ENCODE results near the gene FOXK2. TPM values are rescaled to one million over a fixed set of nuclear protein-coding genes. Genes with fewer than 3 reads are reported as not detected.

The FOXK2 gene
- total RNA-seq, 2 experiments from 2014 or later, result 59.4 to 67.2 TPM

DNA sequence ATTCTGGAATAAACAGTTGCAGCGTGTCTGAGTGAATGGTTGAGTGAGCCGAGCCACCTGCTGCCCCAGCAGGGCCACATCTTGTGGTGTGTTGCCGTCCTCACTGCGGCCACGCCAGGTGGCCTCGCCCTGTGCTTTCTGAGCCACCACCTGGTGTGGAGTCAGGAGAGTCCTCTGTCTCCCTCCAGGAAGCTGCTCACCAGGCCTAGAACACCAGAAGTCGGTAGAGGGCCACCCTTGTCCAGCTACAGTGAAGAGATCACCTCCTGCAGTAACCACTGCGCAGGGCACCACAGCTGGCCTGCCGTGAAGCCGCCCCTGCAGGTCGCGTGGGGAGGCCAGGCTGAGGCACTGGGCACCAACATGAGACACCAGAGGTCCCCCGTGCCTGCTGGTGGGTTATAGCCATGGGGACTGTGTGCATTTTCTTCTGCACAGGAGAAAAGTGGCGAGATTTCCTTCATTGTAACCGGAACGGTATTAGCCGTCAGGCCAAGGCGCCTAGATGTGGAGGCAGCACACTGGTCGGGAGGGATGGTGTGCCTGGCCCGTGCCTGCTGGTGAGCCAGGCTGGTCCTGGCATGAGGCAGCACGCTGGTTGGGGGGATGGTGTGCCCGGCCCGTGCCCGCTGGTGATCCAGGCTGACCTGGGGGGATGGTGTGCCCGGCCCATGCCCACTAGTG is 28.9 kb upstream of the FOXK2 start:
- no peaks in the 10 kb centered on the region for H3K9me3 Mint-ChIP-seq
- peaks cover 2% of the 10 kb centered on the region for H3K36me3 Mint-ChIP-seq
- DNase-seq, result no peak
- H3K4me3 Mint-ChIP-seq, result no peak overlapping the region
- peaks cover 10% of the 10 kb centered on the region for H3K27me3 Mint-ChIP-seq
- H3K4me1 Mint-ChIP-seq, result peaks cover 15% of the 10 kb centered on the region
- H3K27ac Mint-ChIP-seq, result no peak overlapping the region

DNA sequence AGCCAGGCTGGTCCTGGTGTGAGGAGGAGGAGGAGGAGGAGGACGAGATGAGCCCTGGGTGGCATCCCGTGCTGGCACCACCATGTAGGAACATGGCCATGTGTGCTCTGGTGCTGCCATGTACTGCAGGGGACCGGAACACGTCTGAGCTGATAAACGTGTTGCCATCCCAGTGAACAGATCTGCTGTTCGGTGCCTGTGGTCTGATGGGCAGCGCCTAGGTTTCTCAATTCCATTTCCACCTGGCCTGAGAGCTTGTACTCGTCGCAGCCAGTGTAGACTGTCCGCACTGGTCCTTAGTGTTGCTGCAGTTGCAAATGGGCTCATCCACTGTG is 28.4 kb upstream of the FOXK2 start:
- peaks cover 10% of the 10 kb centered on the region for H3K27me3 Mint-ChIP-seq
- H3K9me3 Mint-ChIP-seq, result no peaks in the 10 kb centered on the region
- H3K4me3 Mint-ChIP-seq, result no peak overlapping the region
- no peak overlapping the region for H3K27ac Mint-ChIP-seq
- peaks cover 13% of the 10 kb centered on the region for H3K4me1 Mint-ChIP-seq
- DNase-seq, result no peak
- peaks cover 2% of the 10 kb centered on the region for H3K36me3 Mint-ChIP-seq

DNA sequence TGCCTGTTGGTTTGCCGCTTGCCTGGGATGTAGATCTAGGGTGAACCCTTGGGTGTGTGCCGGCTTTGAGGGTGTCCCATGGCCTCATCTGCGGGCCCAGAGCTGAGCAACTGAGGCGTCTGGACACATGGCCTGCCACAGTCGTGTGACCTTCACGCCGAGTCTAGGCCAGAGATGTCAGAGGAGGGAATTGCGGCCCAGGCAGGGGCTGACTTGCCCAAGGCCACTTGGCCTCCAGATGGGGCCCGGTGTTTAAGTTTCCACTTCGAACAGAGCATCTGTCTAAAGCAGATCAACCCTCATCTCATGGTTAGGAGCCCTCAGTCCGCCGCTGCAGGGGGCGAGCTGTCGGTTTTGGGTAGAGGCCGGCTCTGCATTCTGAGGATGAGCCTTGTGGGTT is 28.0 kb upstream of the FOXK2 start:
- H3K27ac Mint-ChIP-seq, result no peak overlapping the region
- H3K4me3 Mint-ChIP-seq, result no peak overlapping the region
- peaks cover 10% of the 10 kb centered on the region for H3K27me3 Mint-ChIP-seq
- H3K9me3 Mint-ChIP-seq, result no peaks in the 10 kb centered on the region
- H3K4me1 Mint-ChIP-seq, result peaks cover 13% of the 10 kb centered on the region
- DNase-seq, result no peak
- H3K36me3 Mint-ChIP-seq, result no peaks in the 10 kb centered on the region

GRCh38 chr17:82492643-82493225 is 26.8 kb upstream of the FOXK2 start:
- no peak overlapping the region for H3K4me3 Mint-ChIP-seq
- H3K4me1 Mint-ChIP-seq, result peaks cover 15% of the 10 kb centered on the region
- H3K27me3 Mint-ChIP-seq, result peaks cover 10% of the 10 kb centered on the region
- no peaks in the 10 kb centered on the region for H3K36me3 Mint-ChIP-seq
- DNase-seq, result no peak
- H3K9me3 Mint-ChIP-seq, result no peaks in the 10 kb centered on the region
- no peak overlapping the region for H3K27ac Mint-ChIP-seq

DNA sequence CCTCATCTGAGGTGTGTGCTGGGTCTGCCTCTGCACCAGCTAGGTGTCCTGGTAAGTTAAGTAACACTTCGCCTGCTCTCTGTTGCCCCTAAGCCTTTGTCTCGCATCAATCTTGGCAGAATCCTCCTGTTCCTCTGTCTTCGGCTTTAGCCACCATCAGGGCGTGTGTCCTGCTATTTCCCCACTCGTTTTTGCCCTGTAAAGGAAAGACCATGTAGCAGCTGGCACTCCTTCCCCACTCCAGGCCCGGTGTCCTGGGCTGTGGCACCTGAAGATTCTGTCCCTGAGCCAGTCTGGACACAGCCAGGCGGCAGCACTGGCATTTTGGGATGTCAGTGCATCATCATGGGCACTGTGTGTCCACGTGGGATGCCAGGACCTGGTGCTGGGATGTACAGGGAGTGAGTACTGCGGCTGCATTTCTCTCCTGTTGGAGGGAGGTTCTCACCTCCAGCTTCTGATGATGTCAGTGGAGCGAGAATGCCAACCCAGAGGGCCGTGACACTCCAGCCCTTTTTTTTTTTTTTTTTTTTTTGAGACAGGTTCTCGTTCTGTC is 26.2 kb upstream of the FOXK2 start:
- Mint-ChIP-seq H3K36me3 (no peaks in the 10 kb centered on the region), H3K4me3 (no peak overlapping the region), H3K4me1 (peaks cover 19% of the 10 kb centered on the region), H3K27ac (no peak overlapping the region), H3K27me3 (peaks cover 10% of the 10 kb centered on the region), H3K9me3 (no peaks in the 10 kb centered on the region)
- DNase-seq, result no peak

- peak overlapping the region; percentile 77 for H3K4me3 Mint-ChIP-seq
- DNase-seq, result peak; percentile 89
- peak overlapping the region; percentile 91 for H3K27ac Mint-ChIP-seq
Measured at GRCh38 chr17:82494236-82495055, 25.1 kb upstream of the FOXK2 start.

DNA sequence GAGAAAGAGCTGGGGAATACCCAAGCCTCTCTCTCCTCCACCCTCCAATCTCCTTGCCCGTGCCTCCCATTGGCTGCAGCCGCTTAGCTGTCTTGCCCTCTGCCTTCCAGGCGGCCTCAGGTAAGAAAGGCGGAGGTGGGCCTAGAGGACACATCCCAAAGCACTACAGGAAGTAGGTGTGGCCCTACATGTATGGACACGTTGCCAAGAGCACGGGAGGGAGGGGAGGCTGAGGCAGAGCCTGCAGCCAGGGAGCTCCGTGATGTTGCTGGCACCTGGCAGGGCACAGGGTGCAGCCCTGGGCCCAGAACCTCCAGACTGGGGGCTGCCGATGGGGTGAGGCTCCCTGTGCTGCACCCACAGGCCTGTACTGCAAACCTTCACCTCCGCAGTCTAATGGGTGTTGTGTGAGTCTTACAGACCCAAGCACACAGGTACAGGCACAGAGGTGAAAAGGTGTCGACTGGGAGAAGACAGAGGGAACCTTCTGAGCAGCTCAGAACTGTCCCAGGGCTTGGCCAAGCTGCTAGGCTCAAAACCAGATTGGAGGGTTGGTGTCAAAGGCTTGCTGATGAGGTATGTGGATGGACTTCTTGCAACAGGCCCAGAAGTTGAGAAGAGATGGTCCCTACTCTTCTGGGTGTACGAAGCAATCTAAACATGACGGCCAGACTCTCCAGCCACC is 23.5 kb upstream of the FOXK2 start:
- Mint-ChIP-seq H3K27me3 (peaks cover 10% of the 10 kb centered on the region), H3K9me3 (no peaks in the 10 kb centered on the region), H3K4me1 (peaks cover 23% of the 10 kb centered on the region), H3K36me3 (no peaks in the 10 kb centered on the region), H3K27ac (no peak overlapping the region), H3K4me3 (peak overlapping the region; percentile 43)
- DNase-seq, result no peak

More at GRCh38 chr17:82494236-82495055, 25.1 kb upstream of the FOXK2 start:
- Mint-ChIP-seq H3K27me3 (peaks cover 10% of the 10 kb centered on the region), H3K9me3 (no peaks in the 10 kb centered on the region), H3K36me3 (no peaks in the 10 kb centered on the region), H3K4me1 (peaks cover 23% of the 10 kb centered on the region)

DNA sequence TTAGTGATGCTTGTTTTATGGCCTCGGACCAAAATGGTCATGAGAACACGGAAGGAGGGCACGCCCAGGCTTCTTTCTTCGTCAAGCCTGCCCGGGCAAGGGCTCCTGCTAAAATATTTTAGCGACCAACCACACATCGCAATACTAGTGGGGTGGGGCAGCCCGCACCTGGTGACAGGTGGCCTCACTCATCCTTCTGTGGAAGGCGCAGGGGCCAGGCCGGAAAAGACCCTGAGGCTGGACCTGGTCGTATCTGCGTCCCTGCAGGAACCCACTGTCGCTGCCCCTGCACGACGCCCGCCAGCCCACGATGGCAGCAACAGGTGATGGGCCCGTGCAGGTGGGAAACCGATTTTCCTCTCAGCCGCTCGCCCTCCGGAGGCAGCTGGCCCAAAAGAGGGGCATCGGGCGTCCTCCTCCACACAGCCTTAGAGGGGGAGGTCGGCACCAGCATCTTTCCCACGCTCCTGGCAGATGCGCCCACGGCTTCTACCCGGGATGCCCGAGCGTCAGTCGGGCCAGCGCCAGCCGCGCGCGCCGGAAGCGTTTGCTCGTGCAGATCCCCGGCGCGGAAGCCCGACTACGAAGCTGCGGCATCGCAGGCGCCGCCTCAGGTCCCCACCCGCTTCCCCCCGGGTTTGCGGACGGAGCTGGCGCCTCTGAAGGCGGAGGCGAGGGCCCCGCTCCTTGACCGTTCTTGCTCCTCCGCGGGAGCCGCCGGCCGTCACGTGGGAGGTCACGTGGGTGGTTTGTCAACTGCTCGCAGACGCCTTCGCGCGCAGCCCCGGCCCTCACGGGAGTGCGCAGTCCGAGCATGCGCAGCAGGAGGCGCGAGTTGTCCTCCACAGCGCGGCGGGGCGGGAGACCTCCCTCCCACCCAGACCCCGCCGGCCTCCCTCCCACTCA is 22.8 kb upstream of the FOXK2 start:
- Mint-ChIP-seq H3K4me3 (peak overlapping the region; percentile 43), H3K36me3 (no peaks in the 10 kb centered on the region), H3K27me3 (peaks cover 10% of the 10 kb centered on the region), H3K9me3 (no peaks in the 10 kb centered on the region), H3K4me1 (peaks cover 23% of the 10 kb centered on the region), H3K27ac (no peak overlapping the region)
- peak; percentile 92 for DNase-seq

DNA sequence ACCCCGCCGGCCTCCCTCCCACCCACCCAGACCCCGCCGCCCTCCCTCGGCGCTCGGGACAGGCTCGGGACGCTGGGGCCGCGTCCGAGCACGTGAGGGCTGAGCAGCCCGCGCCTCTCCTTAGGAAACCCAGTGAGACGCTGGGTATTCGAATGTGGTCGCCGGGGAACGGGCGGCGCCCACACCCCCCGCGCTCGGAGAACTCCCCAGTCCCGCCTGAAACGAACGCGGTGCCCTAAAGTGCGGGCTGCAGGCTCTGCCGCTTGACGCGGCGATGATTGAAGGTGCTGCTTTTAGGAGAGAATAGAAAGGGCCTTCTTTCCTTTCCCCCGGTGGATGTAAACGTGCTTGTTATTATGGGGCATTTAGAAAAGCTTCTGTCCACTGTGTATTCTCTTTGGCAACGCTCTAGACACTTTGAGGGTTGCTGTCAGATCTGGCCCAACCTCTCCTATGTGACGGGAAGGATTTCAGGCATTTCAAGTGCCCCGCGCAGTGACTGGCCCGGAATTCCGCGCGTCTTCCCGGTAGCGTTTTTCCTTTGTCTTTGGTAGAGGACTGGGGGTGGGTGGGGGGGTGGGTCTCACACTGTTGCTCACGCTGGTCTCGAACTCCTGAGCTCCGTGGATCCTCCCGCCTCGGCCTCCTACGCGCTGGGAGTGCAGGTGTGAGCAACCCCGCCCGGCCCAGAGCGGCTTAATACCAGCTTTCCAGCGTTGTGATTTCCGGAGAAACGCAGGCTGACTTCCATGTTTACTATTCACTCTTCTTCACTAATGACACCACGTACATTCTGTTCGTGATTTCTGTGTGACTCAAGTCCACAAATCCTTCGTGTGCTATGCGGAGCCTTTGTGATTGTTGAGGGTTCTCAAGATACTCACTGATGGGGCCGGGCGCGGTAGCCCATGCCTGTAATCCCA is 21.8 kb upstream of the FOXK2 start:
- H3K4me3 Mint-ChIP-seq, result peak overlapping the region; percentile 77
- H3K27ac Mint-ChIP-seq, result peak overlapping the region; percentile 77
- DNase-seq, result peak; percentile 50
- H3K4me1 Mint-ChIP-seq, result peaks cover 23% of the 10 kb centered on the region
- no peaks in the 10 kb centered on the region for H3K36me3 Mint-ChIP-seq
- H3K9me3 Mint-ChIP-seq, result no peaks in the 10 kb centered on the region
- H3K27me3 Mint-ChIP-seq, result peaks cover 10% of the 10 kb centered on the region

- H3K36me3 Mint-ChIP-seq, result no peaks in the 10 kb centered on the region
- H3K27ac Mint-ChIP-seq, result no peak overlapping the region
- no peaks in the 10 kb centered on the region for H3K9me3 Mint-ChIP-seq
- H3K27me3 Mint-ChIP-seq, result no peaks in the 10 kb centered on the region
- H3K4me1 Mint-ChIP-seq, result peaks cover 16% of the 10 kb centered on the region
- DNase-seq, result no peak
- H3K4me3 Mint-ChIP-seq, result no peak overlapping the region
Measured at GRCh38 chr17:82502207-82502606, 17.3 kb upstream of the FOXK2 start.

- no peaks in the 10 kb centered on the region for H3K36me3 Mint-ChIP-seq
- no peaks in the 10 kb centered on the region for H3K27me3 Mint-ChIP-seq
- H3K9me3 Mint-ChIP-seq, result no peaks in the 10 kb centered on the region
- peaks cover 10% of the 10 kb centered on the region for H3K4me1 Mint-ChIP-seq
- DNase-seq, result no peak
- H3K4me3 Mint-ChIP-seq, result no peak overlapping the region
- no peak overlapping the region for H3K27ac Mint-ChIP-seq
Measured at GRCh38 chr17:82503094-82503727, 16.3 kb upstream of the FOXK2 start.

GRCh38 chr17:82503728-82504308 is 15.7 kb upstream of the FOXK2 start:
- no peak overlapping the region for H3K27ac Mint-ChIP-seq
- no peak for DNase-seq
- peaks cover 10% of the 10 kb centered on the region for H3K4me1 Mint-ChIP-seq
- H3K27me3 Mint-ChIP-seq, result no peaks in the 10 kb centered on the region
- no peaks in the 10 kb centered on the region for H3K36me3 Mint-ChIP-seq
- no peak overlapping the region for H3K4me3 Mint-ChIP-seq
- H3K9me3 Mint-ChIP-seq, result no peaks in the 10 kb centered on the region

GRCh38 chr17:82505296-82505695 is 14.2 kb upstream of the FOXK2 start:
- Mint-ChIP-seq H3K27ac (no peak overlapping the region), H3K36me3 (no peaks in the 10 kb centered on the region), H3K27me3 (no peaks in the 10 kb centered on the region)

More at GRCh38 chr17:82505296-82505695, 14.2 kb upstream of the FOXK2 start:
- peaks cover 6% of the 10 kb centered on the region for H3K4me1 Mint-ChIP-seq
- no peaks in the 10 kb centered on the region for H3K9me3 Mint-ChIP-seq
- H3K4me3 Mint-ChIP-seq, result no peak overlapping the region
- no peak for DNase-seq
